ENCODE measurements around the gene MTCL3.
A peak's percentile ranks its signal among the peaks of the same experiment; 100 is the strongest.

The MTCL3 gene

GRCh38 chr6:127520066-127520465, 931 bp upstream of the MTCL3 start:
- H3K27me3 ChIP-seq (ENCODE audit: control insufficient read depth in 3 of 3, insufficient read depth in 3 of 3, low read length in 2 of 3): peaks cover 0 to 41% (median 38%) of the 10 kb centered on the region in 3 donors
- no peak overlapping the region for H3K4me3 ChIP-seq
- no peak for TF ChIP-seq CTCF (IDR thresholded peaks at IDR 0.05; ENCODE audit: control extremely low read depth, extremely low read depth)
- no peaks in the 10 kb centered on the region for H3K36me3 ChIP-seq (ENCODE audit: control insufficient read depth in 4 of 4, insufficient read depth in 4 of 4, low read length in 4 of 4)
- no peak overlapping the region for H3K27ac ChIP-seq (ENCODE audit: low read depth in 1 of 2, low read length in 1 of 2)
- ATAC-seq (ENCODE audit: insufficient read depth, low FRiP score) (no peak), DNase-seq (peak in 2 of 3 donors; percentile 46 to 71)
- H3K4me1 ChIP-seq (ENCODE audit: control insufficient read depth in 5 of 5, insufficient read depth in 5 of 5, low read length in 5 of 5): peaks cover 0 to 14% (median 12%) of the 10 kb centered on the region in 5 donors
- H3K9me3 ChIP-seq (ENCODE audit: control insufficient read depth in 4 of 4, insufficient read depth in 3 of 4, low read length in 3 of 4): peaks cover 0 to 2% (median 0%) of the 10 kb centered on the region in 4 donors
- H3K9ac ChIP-seq (ENCODE audit: insufficient read depth in 1 of 2, low read length in 2 of 2): no peak overlapping the region
- WGBS, 2 donors: 11 to 20% methylated on average over 2 of the region's 2 CpGs

- peaks cover 0 to 2% (median 0%) of the 10 kb centered on the region in 4 donors for H3K9me3 ChIP-seq (ENCODE audit: control insufficient read depth in 4 of 4, insufficient read depth in 3 of 4, low read length in 3 of 4)
- peaks cover 0 to 45% (median 38%) of the 10 kb centered on the region in 3 donors for H3K27me3 ChIP-seq (ENCODE audit: control insufficient read depth in 3 of 3, insufficient read depth in 3 of 3, low read length in 2 of 3)
These were observed 292 bp upstream of the MTCL3 start for GRCh38 chr6:127519469-127519785.

GRCh38 chr6:127518191-127518709, 885 bp downstream of the MTCL3 start:
- Histone ChIP-seq H3K9me3 (ENCODE audit: control insufficient read depth in 4 of 4, insufficient read depth in 3 of 4, low read length in 3 of 4) (peaks cover 0 to 4% (median 0%) of the 10 kb centered on the region in 4 donors), H3K27ac (ENCODE audit: low read depth in 1 of 2, low read length in 1 of 2) (no peak overlapping the region), H3K4me3 (no peak overlapping the region), H3K4me1 (ENCODE audit: control insufficient read depth in 5 of 5, insufficient read depth in 5 of 5, low read length in 5 of 5) (peaks cover 0 to 20% (median 14%) of the 10 kb centered on the region in 5 donors), H3K27me3 (ENCODE audit: control insufficient read depth in 3 of 3, insufficient read depth in 3 of 3, low read length in 2 of 3) (peaks cover 0 to 53% (median 36%) of the 10 kb centered on the region in 3 donors), H3K9ac (ENCODE audit: insufficient read depth in 1 of 2, low read length in 2 of 2) (no peak overlapping the region), H3K36me3 (ENCODE audit: control insufficient read depth in 4 of 4, insufficient read depth in 4 of 4, low read length in 4 of 4) (no peaks in the 10 kb centered on the region)
- ATAC-seq (ENCODE audit: insufficient read depth, low FRiP score) (no peak), DNase-seq (no peak)
- no peak for TF ChIP-seq CTCF (IDR thresholded peaks at IDR 0.05; ENCODE audit: control extremely low read depth, extremely low read depth)
- 17 to 18% methylated on average over 10 of the region's 10 CpGs for WGBS, 2 donors

More at GRCh38 chr6:127519469-127519785, 292 bp upstream of the MTCL3 start:
- Histone ChIP-seq H3K4me1 (ENCODE audit: control insufficient read depth in 5 of 5, insufficient read depth in 5 of 5, low read length in 5 of 5) (peaks cover 0 to 17% (median 14%) of the 10 kb centered on the region in 5 donors), H3K36me3 (ENCODE audit: control insufficient read depth in 4 of 4, insufficient read depth in 4 of 4, low read length in 4 of 4) (no peaks in the 10 kb centered on the region), H3K27ac (ENCODE audit: low read depth in 1 of 2, low read length in 1 of 2) (no peak overlapping the region), H3K9ac (ENCODE audit: insufficient read depth in 1 of 2, low read length in 2 of 2) (no peak overlapping the region), H3K4me3 (no peak overlapping the region)
- no peak for DNase-seq
- no peak for TF ChIP-seq CTCF (IDR thresholded peaks at IDR 0.05; ENCODE audit: control extremely low read depth, extremely low read depth)
- WGBS, 2 donors: 5 to 7% methylated on average over 10 of the region's 10 CpGs
- no peak for ATAC-seq (ENCODE audit: insufficient read depth, low FRiP score)

- no peak for DNase-seq
- Histone ChIP-seq H3K4me1 (ENCODE audit: control insufficient read depth in 5 of 5, insufficient read depth in 5 of 5, low read length in 5 of 5) (peaks cover 0 to 20% (median 14%) of the 10 kb centered on the region in 5 donors), H3K9me3 (ENCODE audit: control insufficient read depth in 4 of 4, insufficient read depth in 3 of 4, low read length in 3 of 4) (peaks cover 0 to 4% (median 0%) of the 10 kb centered on the region in 4 donors), H3K4me3 (no peak overlapping the region), H3K27me3 (ENCODE audit: control insufficient read depth in 3 of 3, insufficient read depth in 3 of 3, low read length in 2 of 3) (peaks cover 0 to 59% (median 33%) of the 10 kb centered on the region in 3 donors), H3K9ac (ENCODE audit: insufficient read depth in 1 of 2, low read length in 2 of 2) (no peak overlapping the region), H3K36me3 (ENCODE audit: control insufficient read depth in 4 of 4, insufficient read depth in 4 of 4, low read length in 4 of 4) (peaks cover 0 to 1% (median 0%) of the 10 kb centered on the region in 4 donors), H3K27ac (ENCODE audit: low read depth in 1 of 2, low read length in 1 of 2) (no peak overlapping the region)
- TF ChIP-seq CTCF (IDR thresholded peaks at IDR 0.05; ENCODE audit: control extremely low read depth, extremely low read depth): no peak
- ATAC-seq (ENCODE audit: insufficient read depth, low FRiP score): no peak
- WGBS, 2 donors: 77 to 78% methylated on average over 2 of the region's 2 CpGs
These were observed 1.4 kb downstream of the MTCL3 start for GRCh38 chr6:127517693-127518092.
